Nephron progenitor cell (in vitro differentiated cells): ENCODE data around the gene GPR62.
A peak's percentile ranks its signal among the peaks of the same experiment; 100 is the strongest.

Source experiments
- DNase-seq: peaks from one replicate; pipeline ENCODE4 v3.0.0; 2021
- H3K27ac Mint-ChIP-seq: 2 replicates; pipeline ENCODE4 v1.8.0; 2021; ENCODE audit warnings: mild to moderate bottlenecking, moderate library complexity, mixed read lengths
- H3K27me3 Mint-ChIP-seq: 2 replicates; pipeline ENCODE4 v1.8.0; 2021; ENCODE audit warnings: mild to moderate bottlenecking, low read depth, mixed read lengths; ENCODE audit not compliant: poor library complexity
- H3K36me3 Mint-ChIP-seq: 2 replicates; pipeline ENCODE4 v1.8.0; 2021; ENCODE audit warnings: low read depth, mixed read lengths
- H3K4me1 Mint-ChIP-seq: 2 replicates; pipeline ENCODE4 v1.8.0; 2021; ENCODE audit warnings: mixed read lengths
- H3K4me3 Mint-ChIP-seq: 2 replicates; pipeline ENCODE4 v1.8.0; 2021; ENCODE audit warnings: mild to moderate bottlenecking, moderate library complexity, mixed read lengths
- H3K9me3 Mint-ChIP-seq: 2 replicates; pipeline ENCODE4 v1.8.0; 2021; ENCODE audit warnings: mild to moderate bottlenecking, moderate library complexity, mixed read lengths
- CTCF ChIP-seq: fragments of 200-600 bp; sonication (generic); IDR thresholded peaks from 2 replicates; pipeline ENCODE4 v1.5.0; 2021; ENCODE audit warnings: antibody characterized with exemption

The GPR62 gene

GRCh38 chr3:51955175-51955892 is at the start of gene GPR62:
GPR62 (plus strand) TSS chr3:51955381; CDS start chr3:51955653, 272 bp downstream.
- Mint-ChIP-seq H3K4me1 (peaks cover 24% of the 10 kb centered on the region), H3K36me3 (peaks cover 10% of the 10 kb centered on the region), H3K27ac (no peak within 1 kb of the TSS), H3K9me3 (no peaks in the 10 kb centered on the region), H3K27me3 (peaks cover 5% of the 10 kb centered on the region), H3K4me3 (peak within 1 kb of the TSS; percentile 38)
- TF ChIP-seq CTCF = no peak
- no peak for DNase-seq

- no peak for TF ChIP-seq CTCF
- peaks cover 7% of the 10 kb centered on the region for H3K27me3 Mint-ChIP-seq
- H3K4me1 Mint-ChIP-seq = no peaks in the 10 kb centered on the region
- DNase-seq = no peak
- H3K36me3 Mint-ChIP-seq = no peaks in the 10 kb centered on the region
- H3K4me3 Mint-ChIP-seq = no peak overlapping the region
- no peak overlapping the region for H3K27ac Mint-ChIP-seq
- peaks cover 61% of the 10 kb centered on the region for H3K9me3 Mint-ChIP-seq
These were observed 47.2 kb upstream of the GPR62 start for GRCh38 chr3:51908026-51908425.

- DNase-seq = no peak
- no peak overlapping the region for H3K27ac Mint-ChIP-seq
- peaks cover 2% of the 10 kb centered on the region for H3K27me3 Mint-ChIP-seq
- peaks cover 4% of the 10 kb centered on the region for H3K9me3 Mint-ChIP-seq
- H3K36me3 Mint-ChIP-seq = no peaks in the 10 kb centered on the region
- no peak overlapping the region for H3K4me3 Mint-ChIP-seq
- TF ChIP-seq CTCF = no peak
- H3K4me1 Mint-ChIP-seq = no peaks in the 10 kb centered on the region
These were observed 38.8 kb upstream of the GPR62 start for GRCh38 chr3:51916418-51916817.

- no peaks in the 10 kb centered on the region for H3K4me1 Mint-ChIP-seq
- H3K9me3 Mint-ChIP-seq = no peaks in the 10 kb centered on the region
- no peak overlapping the region for H3K4me3 Mint-ChIP-seq
- DNase-seq = no peak
- H3K36me3 Mint-ChIP-seq = no peaks in the 10 kb centered on the region
- H3K27ac Mint-ChIP-seq = no peak overlapping the region
- H3K27me3 Mint-ChIP-seq = peaks cover 9% of the 10 kb centered on the region
- no peak for TF ChIP-seq CTCF
These were observed 34.1 kb upstream of the GPR62 start for GRCh38 chr3:51921081-51921578.

GRCh38 chr3:51927061-51927977 is 27.9 kb upstream of the GPR62 start:
- Mint-ChIP-seq H3K27ac (no peak overlapping the region), H3K27me3 (peaks cover 4% of the 10 kb centered on the region), H3K4me1 (no peaks in the 10 kb centered on the region), H3K4me3 (no peak overlapping the region), H3K36me3 (peaks cover 8% of the 10 kb centered on the region), H3K9me3 (no peaks in the 10 kb centered on the region)
- no peak for TF ChIP-seq CTCF
- DNase-seq = no peak
